ENCODE measurements around the gene CDH4.

GRCh38 chr20:61702246-61702645 is 450.2 kb downstream of the CDH4 start:
- TF ChIP-seq, protein P1, sequence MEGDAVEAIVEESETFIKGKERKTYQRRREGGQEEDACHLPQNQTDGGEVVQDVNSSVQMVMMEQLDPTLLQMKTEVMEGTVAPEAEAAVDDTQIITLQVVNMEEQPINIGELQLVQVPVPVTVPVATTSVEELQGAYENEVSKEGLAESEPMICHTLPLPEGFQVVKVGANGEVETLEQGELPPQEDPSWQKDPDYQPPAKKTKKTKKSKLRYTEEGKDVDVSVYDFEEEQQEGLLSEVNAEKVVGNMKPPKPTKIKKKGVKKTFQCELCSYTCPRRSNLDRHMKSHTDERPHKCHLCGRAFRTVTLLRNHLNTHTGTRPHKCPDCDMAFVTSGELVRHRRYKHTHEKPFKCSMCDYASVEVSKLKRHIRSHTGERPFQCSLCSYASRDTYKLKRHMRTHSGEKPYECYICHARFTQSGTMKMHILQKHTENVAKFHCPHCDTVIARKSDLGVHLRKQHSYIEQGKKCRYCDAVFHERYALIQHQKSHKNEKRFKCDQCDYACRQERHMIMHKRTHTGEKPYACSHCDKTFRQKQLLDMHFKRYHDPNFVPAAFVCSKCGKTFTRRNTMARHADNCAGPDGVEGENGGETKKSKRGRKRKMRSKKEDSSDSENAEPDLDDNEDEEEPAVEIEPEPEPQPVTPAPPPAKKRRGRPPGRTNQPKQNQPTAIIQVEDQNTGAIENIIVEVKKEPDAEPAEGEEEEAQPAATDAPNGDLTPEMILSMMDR (IDR thresholded peaks at IDR 0.05; ENCODE audit: insufficient read depth, low read length): no peak
- no peak for TF ChIP-seq GABPA (IDR thresholded peaks at IDR 0.05; ENCODE audit: low read depth)
